Measurements from ENCODE around the gene PFDN4.

Gene PFDN4

DNA sequence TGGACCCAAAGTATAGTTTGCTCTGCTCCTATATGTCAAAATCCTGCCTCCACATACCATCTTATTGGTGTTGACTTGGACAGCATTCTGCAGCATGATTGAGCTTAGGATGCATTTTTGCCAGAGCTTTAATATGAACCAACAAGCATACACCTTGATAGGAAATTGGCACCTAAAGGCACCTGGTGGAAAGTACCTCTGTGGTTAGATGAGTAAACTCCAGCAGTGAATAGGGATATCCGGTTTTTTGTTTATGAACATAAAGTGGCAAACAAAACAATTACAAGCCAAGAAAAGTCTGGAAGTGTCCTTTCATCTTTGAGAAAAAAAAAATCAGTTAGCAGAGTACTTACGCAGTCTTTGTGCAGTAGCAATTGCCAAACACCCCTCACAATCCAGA lies 27.9 kb upstream of the PFDN4 start:
- no peaks in the 10 kb centered on the region for H3K27me3 ChIP-seq (ENCODE audit: control insufficient read depth, insufficient read depth, low read length)
- no peaks in the 10 kb centered on the region for H3K4me1 ChIP-seq (ENCODE audit: control insufficient read depth, insufficient read depth, low read length)
- H3K27ac ChIP-seq (ENCODE audit: low read depth, low read length), result no peak overlapping the region
- no peak overlapping the region for H3K9ac ChIP-seq (ENCODE audit: low read length)
- H3K4me3 ChIP-seq (ENCODE audit: low read length), result no peak overlapping the region
- no peaks in the 10 kb centered on the region for H3K36me3 ChIP-seq (ENCODE audit: control insufficient read depth, insufficient read depth, low read length)

DNA sequence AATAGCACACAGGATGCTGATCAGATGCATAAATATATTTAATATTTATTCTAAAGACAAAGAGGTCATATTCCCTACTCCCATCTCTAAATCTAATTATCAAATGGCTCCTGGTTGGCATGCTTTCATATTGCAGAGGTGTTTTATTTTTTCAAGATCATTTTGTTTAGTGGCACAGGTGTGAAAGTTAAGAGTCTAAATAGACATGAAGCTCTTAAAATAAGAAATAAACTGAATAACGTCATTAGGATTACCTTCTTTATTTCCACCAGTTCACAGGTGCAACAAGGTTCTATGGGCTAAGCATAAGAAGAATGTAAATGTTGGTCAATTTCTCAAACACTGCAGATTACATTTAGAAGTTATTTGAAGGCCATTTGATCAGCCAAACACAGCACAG lies 27.0 kb upstream of the PFDN4 start:
- H3K27ac ChIP-seq (ENCODE audit: low read depth, low read length), result no peak overlapping the region
- H3K36me3 ChIP-seq (ENCODE audit: control insufficient read depth, insufficient read depth, low read length), result no peaks in the 10 kb centered on the region
- H3K9ac ChIP-seq (ENCODE audit: low read length), result no peak overlapping the region
- H3K4me3 ChIP-seq (ENCODE audit: low read length), result no peak overlapping the region
- no peaks in the 10 kb centered on the region for H3K27me3 ChIP-seq (ENCODE audit: control insufficient read depth, insufficient read depth, low read length)
- H3K4me1 ChIP-seq (ENCODE audit: control insufficient read depth, insufficient read depth, low read length), result no peaks in the 10 kb centered on the region

DNA sequence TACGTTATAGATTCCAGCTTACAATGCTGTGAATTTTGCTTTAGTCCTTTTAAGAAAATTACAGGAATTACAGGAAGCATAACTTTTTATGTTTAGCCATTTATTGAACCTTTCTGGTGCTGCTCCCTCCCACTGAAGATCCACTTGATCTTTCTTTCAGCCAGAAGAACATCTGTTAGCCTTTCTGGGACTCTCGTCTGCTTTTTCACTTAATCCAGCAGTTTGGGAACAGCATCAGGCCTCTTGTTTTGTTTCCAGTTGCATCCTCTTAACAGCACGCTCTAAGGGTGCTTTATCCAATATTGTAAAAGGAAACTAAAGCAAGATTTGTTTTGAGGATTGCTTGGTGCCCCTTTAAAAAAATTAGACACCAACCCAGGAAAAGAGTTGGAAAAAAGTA lies 23.8 kb upstream of the PFDN4 start:
- Histone ChIP-seq H3K36me3 (ENCODE audit: control insufficient read depth, insufficient read depth, low read length) (no peaks in the 10 kb centered on the region), H3K4me1 (ENCODE audit: control insufficient read depth, insufficient read depth, low read length) (no peaks in the 10 kb centered on the region), H3K27ac (ENCODE audit: low read depth, low read length) (no peak overlapping the region), H3K4me3 (ENCODE audit: low read length) (no peak overlapping the region), H3K27me3 (ENCODE audit: control insufficient read depth, insufficient read depth, low read length) (no peaks in the 10 kb centered on the region), H3K9ac (ENCODE audit: low read length) (no peak overlapping the region)

DNA sequence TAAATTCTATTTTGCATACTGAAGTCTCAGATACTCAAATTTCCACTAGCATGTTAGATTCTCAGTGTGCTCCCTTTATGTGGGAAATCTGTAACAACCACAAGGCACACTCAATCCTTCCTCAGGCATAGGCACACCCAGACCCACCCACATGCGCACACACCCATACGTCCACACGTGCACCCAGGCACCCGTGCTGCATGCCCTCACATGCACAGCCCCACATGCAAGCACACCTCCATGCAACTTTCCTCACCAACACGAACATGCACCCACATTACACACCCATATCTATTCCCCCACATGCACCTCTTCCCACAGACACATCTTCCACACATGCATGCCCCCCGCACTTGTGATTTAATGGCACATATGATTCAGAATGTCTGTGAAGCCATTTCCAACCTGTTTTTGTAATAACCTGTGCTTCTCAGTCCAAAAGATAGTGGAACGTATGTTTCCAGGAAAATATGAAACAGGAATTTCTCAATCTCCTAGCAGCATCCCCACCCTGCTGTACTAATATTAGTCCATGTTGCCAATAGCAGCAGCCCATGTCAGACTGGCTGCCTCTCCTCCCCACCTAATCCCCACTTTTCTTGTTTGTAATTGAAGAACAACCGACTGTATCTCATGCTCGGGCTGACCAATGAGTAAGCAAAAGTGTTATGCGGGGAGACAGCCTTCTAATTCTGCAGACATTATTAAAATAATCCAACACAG lies 22.8 kb upstream of the PFDN4 start:
- no peaks in the 10 kb centered on the region for H3K27me3 ChIP-seq (ENCODE audit: control insufficient read depth, insufficient read depth, low read length)
- H3K36me3 ChIP-seq (ENCODE audit: control insufficient read depth, insufficient read depth, low read length), result no peaks in the 10 kb centered on the region
- no peak overlapping the region for H3K4me3 ChIP-seq (ENCODE audit: low read length)
- no peak overlapping the region for H3K9ac ChIP-seq (ENCODE audit: low read length)
- H3K27ac ChIP-seq (ENCODE audit: low read depth, low read length), result no peak overlapping the region
- no peaks in the 10 kb centered on the region for H3K4me1 ChIP-seq (ENCODE audit: control insufficient read depth, insufficient read depth, low read length)

DNA sequence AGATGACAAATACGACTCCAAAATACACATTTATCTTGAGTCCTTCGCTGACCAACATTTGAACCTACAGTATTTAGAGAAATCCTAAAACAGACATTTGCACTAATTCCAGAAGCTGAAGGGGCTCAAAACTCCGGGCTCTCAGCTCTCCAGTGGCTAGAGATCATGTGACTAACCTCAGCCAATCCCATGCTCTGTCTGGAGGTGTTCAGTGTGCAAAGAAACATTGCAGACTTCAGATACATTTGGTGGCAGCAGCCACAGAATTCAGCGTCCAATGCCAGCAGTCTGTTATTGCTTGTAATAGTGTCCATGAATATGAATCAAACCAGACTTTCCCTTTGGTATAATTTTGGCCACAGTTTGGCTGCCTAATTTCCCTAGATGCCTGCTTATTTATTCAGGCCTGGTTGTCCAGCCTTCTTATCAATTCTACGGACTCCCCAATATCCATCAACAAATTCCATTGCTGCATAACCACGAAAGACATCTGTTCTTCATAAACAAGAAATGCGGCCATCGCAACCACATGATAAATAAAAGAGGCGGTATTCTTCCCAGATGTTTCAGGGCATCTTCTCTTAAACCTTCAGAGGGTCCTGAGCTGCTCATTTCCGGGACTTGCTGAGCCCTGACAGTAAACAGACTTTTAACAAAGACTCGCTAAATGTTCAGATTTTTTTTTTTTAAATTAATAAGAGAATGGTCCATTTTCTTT lies 19.6 kb upstream of the PFDN4 start:
- H3K4me1 ChIP-seq (ENCODE audit: control insufficient read depth, insufficient read depth, low read length), result no peaks in the 10 kb centered on the region
- no peak overlapping the region for H3K27ac ChIP-seq (ENCODE audit: low read depth, low read length)
- no peaks in the 10 kb centered on the region for H3K36me3 ChIP-seq (ENCODE audit: control insufficient read depth, insufficient read depth, low read length)
- no peaks in the 10 kb centered on the region for H3K27me3 ChIP-seq (ENCODE audit: control insufficient read depth, insufficient read depth, low read length)
- H3K4me3 ChIP-seq (ENCODE audit: low read length), result no peak overlapping the region
- H3K9ac ChIP-seq (ENCODE audit: low read length), result no peak overlapping the region

DNA sequence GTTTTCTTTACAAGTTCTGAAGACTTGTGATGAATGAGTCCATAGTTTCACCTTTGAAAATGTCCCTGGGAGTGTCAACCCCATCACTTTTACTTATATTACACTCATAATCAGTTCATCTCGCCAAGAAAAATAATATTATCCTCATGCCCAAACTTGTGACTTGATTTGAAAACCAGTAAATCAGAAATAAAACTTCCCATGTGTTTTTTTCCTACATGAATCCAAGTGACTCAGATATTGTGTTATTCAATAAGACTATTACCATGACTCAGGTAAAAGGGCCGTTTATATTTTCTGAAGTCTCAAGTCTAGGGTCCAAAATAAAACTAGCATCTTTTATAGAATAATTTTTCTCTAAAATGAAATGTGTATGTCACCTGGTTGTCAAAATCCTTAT lies 18.3 kb upstream of the PFDN4 start:
- Histone ChIP-seq H3K4me3 (ENCODE audit: low read length) (no peak overlapping the region), H3K9ac (ENCODE audit: low read length) (no peak overlapping the region), H3K4me1 (ENCODE audit: control insufficient read depth, insufficient read depth, low read length) (no peaks in the 10 kb centered on the region), H3K27me3 (ENCODE audit: control insufficient read depth, insufficient read depth, low read length) (no peaks in the 10 kb centered on the region), H3K36me3 (ENCODE audit: control insufficient read depth, insufficient read depth, low read length) (no peaks in the 10 kb centered on the region), H3K27ac (ENCODE audit: low read depth, low read length) (no peak overlapping the region)

DNA sequence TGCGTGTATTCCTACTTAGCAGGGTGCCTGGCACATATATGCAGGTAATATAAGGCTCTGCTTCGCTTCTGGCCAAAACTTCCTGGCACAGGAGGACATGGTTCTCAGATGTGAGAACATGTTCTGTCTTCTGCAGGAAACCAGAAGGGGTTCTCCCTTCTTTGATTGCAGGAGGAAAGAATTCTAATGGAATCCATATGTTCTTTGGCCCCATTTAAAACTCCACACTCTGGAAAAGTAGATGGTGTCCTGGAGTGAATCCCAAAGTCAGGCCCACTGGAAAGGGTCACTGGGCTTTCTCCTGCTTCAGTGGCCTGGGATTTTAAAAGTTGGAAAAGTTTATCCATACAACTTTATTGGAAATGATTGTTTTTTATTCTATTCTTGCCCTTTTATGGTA lies 17.7 kb upstream of the PFDN4 start:
- H3K9ac ChIP-seq (ENCODE audit: low read length), result no peak overlapping the region
- no peaks in the 10 kb centered on the region for H3K4me1 ChIP-seq (ENCODE audit: control insufficient read depth, insufficient read depth, low read length)
- no peaks in the 10 kb centered on the region for H3K27me3 ChIP-seq (ENCODE audit: control insufficient read depth, insufficient read depth, low read length)
- no peaks in the 10 kb centered on the region for H3K36me3 ChIP-seq (ENCODE audit: control insufficient read depth, insufficient read depth, low read length)
- H3K27ac ChIP-seq (ENCODE audit: low read depth, low read length), result no peak overlapping the region
- H3K4me3 ChIP-seq (ENCODE audit: low read length), result no peak overlapping the region

DNA sequence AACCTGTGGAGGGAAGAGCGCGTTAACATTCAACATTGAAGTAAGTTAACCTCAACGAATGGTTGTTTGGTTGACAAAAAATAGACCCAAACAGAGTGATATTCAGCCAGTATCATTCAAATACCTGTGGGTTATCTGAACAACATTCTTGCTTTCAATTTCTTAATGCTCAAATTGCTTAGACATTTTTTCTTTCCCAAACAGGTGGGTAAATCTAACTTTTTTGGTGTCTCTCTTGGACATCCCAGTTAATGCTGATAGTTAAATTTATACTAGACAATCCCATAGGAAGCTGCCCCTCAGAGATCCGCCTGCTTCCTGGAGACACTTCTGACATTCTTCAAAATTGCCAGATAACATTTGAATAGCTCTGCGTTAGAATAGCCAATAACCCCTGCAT lies 14.1 kb upstream of the PFDN4 start:
- no peak overlapping the region for H3K9ac ChIP-seq (ENCODE audit: low read length)

DNA sequence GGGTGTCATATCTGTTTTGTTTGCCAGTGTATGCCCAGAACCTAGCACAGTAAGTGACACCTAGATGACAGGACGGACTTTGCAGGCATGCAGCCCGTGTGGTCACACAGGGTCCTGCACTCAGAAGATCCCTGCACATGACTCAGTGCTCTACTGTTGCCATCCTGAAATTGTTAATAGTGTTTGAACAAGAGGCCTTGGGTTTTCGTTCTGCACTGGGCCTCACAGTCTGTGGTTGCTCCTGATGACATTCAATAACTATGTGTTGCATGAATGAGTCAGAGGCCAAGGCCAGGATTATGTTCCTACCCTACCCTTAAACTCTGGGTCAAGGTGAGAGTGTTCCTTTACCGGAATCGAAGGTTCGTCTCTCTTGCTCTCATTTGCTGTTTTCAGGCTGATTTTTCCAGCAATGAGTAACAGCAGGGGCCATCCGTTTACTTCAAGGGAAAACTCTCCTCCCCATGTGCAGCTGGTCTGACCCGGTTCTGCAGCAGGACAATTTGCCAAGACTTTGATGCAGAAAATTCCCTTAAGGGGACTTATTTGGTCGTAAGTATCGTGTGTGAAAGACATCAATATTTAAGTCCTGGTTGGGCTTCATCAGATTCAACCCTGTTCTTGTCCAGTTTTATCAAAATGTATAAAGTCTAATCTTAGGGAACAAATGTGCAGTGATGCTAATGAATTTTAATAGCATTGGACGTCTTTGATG lies 13.0 kb upstream of the PFDN4 start:
- no peaks in the 10 kb centered on the region for H3K27me3 ChIP-seq (ENCODE audit: control insufficient read depth, insufficient read depth, low read length)
- H3K4me1 ChIP-seq (ENCODE audit: control insufficient read depth, insufficient read depth, low read length), result no peaks in the 10 kb centered on the region
- no peaks in the 10 kb centered on the region for H3K36me3 ChIP-seq (ENCODE audit: control insufficient read depth, insufficient read depth, low read length)
- no peak overlapping the region for H3K27ac ChIP-seq (ENCODE audit: low read depth, low read length)
- H3K9ac ChIP-seq (ENCODE audit: low read length), result no peak overlapping the region
- no peak overlapping the region for H3K4me3 ChIP-seq (ENCODE audit: low read length)

More for the DNA sequence above, 14.1 kb upstream of the PFDN4 start:
- Histone ChIP-seq H3K27ac (ENCODE audit: low read depth, low read length) (no peak overlapping the region), H3K4me1 (ENCODE audit: control insufficient read depth, insufficient read depth, low read length) (no peaks in the 10 kb centered on the region), H3K4me3 (ENCODE audit: low read length) (no peak overlapping the region), H3K27me3 (ENCODE audit: control insufficient read depth, insufficient read depth, low read length) (no peaks in the 10 kb centered on the region), H3K36me3 (ENCODE audit: control insufficient read depth, insufficient read depth, low read length) (no peaks in the 10 kb centered on the region)

DNA sequence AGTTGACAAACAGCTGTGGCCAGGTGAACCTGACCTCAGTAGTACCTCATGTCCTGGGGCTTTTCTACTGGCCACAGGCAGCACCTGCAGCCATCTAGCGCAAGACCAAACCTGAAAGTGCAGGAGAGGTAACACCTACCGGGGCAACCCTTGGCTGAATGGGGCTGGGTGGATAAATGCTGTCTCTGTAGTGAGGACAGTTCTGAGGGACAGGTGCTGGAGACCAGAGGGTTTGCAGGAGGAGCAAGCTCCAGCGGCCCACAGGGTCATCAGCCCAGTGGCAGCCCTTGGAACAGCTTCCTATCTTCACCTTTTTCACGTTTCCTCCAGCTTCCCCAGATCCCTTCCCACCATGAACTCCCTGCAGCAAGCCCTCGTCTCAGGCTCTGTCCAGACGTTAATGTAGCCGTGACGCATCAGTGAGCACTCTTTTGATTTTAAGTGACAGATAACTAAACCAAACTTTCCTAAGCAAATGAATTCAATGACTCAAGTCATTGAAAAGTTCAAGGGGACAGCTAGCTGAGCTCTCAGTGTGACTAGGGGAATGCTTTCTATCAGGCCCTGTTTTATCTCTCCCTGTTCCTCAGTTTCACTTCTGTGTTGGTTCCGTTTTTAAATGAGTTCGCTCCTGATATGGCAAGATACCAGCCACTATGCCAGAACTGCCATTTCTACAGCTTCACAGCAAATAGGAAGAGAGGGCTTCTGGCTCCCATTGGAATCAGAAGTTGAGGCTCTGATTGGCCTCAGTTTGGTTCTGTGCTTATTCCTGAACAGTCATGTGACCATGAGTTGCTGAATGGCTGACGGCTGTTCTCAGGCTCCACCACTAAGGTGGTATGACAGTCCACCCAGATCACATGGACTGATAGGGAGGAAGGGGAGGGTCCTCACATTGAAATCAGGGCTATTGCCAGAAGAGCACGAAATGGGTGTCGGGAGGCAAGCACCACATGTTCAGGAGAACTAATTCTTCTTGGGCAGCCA lies 12.1 kb upstream of the PFDN4 start:
- Histone ChIP-seq H3K4me1 (ENCODE audit: control insufficient read depth, insufficient read depth, low read length) (no peaks in the 10 kb centered on the region), H3K9ac (ENCODE audit: low read length) (no peak overlapping the region), H3K27ac (ENCODE audit: low read depth, low read length) (no peak overlapping the region), H3K36me3 (ENCODE audit: control insufficient read depth, insufficient read depth, low read length) (no peaks in the 10 kb centered on the region), H3K4me3 (ENCODE audit: low read length) (no peak overlapping the region), H3K27me3 (ENCODE audit: control insufficient read depth, insufficient read depth, low read length) (no peaks in the 10 kb centered on the region)

DNA sequence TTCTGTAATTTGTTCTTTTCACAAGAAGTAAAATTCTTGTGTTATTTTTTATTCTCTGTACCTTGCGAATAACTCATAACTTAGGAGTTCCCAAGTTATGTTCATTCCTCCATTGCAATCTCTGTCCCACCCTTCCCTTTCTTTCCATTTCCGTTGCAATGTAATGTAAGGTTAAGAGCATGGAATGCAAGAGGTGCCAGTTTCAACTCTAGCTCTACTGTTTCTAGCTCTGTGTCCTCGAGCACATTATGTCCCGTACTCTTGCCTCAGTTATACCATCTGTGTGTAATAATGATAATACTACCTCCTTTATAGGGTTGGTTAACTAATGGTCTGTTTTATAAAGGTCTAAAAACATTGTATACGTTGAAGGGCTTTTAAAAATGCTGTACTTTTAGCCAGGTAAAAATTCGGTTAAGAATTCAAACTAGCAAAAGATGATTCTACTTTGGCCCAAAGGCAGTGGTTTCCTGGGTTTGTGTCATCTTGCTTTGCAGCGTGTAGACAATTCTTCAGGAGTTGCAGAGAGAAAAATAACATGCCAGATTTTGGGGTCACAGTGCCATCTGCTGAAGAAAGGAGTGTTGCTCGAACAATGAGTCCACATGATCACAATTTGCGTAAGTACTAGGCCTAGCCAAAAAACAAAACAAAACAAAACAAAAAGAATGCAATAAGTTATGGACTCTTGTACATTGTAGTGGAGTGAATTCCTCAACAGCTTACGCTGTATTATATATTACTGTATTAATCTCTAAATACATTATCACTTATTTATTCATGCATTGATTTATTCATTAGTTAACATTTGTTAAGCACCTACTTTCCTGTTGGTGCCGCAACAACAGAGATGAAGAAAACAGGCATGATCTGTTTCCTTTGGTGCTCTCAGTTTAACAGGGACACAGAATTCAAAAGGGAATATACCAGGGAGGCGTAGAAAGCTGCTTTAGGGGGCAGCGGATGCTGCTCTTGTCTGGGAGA lies 10.0 kb upstream of the PFDN4 start:
- Histone ChIP-seq H3K27ac (ENCODE audit: low read depth, low read length) (no peak overlapping the region), H3K27me3 (ENCODE audit: control insufficient read depth, insufficient read depth, low read length) (no peaks in the 10 kb centered on the region), H3K4me3 (ENCODE audit: low read length) (no peak overlapping the region), H3K36me3 (ENCODE audit: control insufficient read depth, insufficient read depth, low read length) (no peaks in the 10 kb centered on the region), H3K9ac (ENCODE audit: low read length) (no peak overlapping the region), H3K4me1 (ENCODE audit: control insufficient read depth, insufficient read depth, low read length) (no peaks in the 10 kb centered on the region)

Data from rectal smooth muscle tissue (tissue), 1 donor.